Liver (tissue), 2 donors: ENCODE measurements around the gene CCDC186.

Source experiments
- TF ChIP-seq, protein P1 (sequence below): fragments of 150-350 bp; IDR thresholded peaks from 2 replicates; pipeline ENCODE4 v1.5.1; 2017; ENCODE audit warnings: improper control_type of control experiment, low read depth, low read length; ENCODE audit not compliant: missing input control
- TF ChIP-seq, protein P2 (sequence below): IDR thresholded peaks from 2 replicates; pipeline ENCODE4 v1.6.1; 2016; ENCODE audit warnings: antibody characterized with exemption, mild to moderate bottlenecking
- donor health status: healthy.

DNA sequence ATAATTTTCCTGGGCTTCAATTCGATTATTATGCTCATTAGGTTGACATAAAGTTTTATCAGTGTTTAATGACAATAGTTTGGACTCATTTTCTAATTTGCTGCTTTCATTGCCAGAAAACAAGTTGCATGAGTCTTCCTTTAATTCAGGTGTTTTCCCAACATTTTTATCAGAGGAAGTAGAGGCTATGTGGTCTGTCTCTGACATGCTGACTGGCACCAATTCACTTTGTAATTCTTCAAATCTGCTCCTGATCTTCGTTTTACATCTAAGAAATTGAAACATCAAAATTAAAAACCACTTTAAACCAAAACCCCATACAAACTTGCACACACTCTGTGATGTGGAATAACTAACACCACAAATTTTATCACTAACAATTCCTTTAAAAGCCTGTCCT, 10.9 kb downstream of the CCDC186 start:
- TF ChIP-seq, protein P1, sequence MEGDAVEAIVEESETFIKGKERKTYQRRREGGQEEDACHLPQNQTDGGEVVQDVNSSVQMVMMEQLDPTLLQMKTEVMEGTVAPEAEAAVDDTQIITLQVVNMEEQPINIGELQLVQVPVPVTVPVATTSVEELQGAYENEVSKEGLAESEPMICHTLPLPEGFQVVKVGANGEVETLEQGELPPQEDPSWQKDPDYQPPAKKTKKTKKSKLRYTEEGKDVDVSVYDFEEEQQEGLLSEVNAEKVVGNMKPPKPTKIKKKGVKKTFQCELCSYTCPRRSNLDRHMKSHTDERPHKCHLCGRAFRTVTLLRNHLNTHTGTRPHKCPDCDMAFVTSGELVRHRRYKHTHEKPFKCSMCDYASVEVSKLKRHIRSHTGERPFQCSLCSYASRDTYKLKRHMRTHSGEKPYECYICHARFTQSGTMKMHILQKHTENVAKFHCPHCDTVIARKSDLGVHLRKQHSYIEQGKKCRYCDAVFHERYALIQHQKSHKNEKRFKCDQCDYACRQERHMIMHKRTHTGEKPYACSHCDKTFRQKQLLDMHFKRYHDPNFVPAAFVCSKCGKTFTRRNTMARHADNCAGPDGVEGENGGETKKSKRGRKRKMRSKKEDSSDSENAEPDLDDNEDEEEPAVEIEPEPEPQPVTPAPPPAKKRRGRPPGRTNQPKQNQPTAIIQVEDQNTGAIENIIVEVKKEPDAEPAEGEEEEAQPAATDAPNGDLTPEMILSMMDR, result no peak
- TF ChIP-seq, protein P2, sequence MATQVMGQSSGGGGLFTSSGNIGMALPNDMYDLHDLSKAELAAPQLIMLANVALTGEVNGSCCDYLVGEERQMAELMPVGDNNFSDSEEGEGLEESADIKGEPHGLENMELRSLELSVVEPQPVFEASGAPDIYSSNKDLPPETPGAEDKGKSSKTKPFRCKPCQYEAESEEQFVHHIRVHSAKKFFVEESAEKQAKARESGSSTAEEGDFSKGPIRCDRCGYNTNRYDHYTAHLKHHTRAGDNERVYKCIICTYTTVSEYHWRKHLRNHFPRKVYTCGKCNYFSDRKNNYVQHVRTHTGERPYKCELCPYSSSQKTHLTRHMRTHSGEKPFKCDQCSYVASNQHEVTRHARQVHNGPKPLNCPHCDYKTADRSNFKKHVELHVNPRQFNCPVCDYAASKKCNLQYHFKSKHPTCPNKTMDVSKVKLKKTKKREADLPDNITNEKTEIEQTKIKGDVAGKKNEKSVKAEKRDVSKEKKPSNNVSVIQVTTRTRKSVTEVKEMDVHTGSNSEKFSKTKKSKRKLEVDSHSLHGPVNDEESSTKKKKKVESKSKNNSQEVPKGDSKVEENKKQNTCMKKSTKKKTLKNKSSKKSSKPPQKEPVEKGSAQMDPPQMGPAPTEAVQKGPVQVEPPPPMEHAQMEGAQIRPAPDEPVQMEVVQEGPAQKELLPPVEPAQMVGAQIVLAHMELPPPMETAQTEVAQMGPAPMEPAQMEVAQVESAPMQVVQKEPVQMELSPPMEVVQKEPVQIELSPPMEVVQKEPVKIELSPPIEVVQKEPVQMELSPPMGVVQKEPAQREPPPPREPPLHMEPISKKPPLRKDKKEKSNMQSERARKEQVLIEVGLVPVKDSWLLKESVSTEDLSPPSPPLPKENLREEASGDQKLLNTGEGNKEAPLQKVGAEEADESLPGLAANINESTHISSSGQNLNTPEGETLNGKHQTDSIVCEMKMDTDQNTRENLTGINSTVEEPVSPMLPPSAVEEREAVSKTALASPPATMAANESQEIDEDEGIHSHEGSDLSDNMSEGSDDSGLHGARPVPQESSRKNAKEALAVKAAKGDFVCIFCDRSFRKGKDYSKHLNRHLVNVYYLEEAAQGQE, result no peak
